GM12878 (cell line): Measurements from ENCODE around the gene PNPLA3. TPM values are rescaled to one million over a fixed set of nuclear protein-coding genes. Genes with fewer than 3 reads are reported as not detected.

ENCODE experiments used
- ASH2L ChIP-seq: fragments of 300-600, 200-600 bp; sonication (generic); IDR thresholded peaks from 2 replicates; pipeline ENCODE4 v1.6.1; 2017; ENCODE audit warnings: low read depth, mild to moderate bottlenecking, borderline replicate concordance
- BHLHE40 ChIP-seq, 2 experiments: fragments of 450-650 bp in 1 of 2; IDR thresholded peaks; 2 replicates each; pipeline ENCODE4 v1.6.1; 2011 to 2017; ENCODE audit warnings: low read depth in 2 of 2, borderline replicate concordance in 1 of 2, improper control_type of control experiment in 1 of 2, low read length in 1 of 2, mild to moderate bottlenecking in 1 of 2
- CHD2 ChIP-seq: IDR thresholded peaks from 2 replicates; pipeline ENCODE4 v1.6.1; 2011; ENCODE audit warnings: low read depth, low read length, improper control_type of control experiment, borderline replicate concordance
- FOXM1 ChIP-seq: IDR thresholded peaks from 2 replicates; pipeline ENCODE4 v1.6.1; 2012; ENCODE audit warnings: low read depth, mild to moderate bottlenecking, inconsistent platforms, low read length, moderate library complexity
- HCFC1 ChIP-seq: fragments of 150-350 bp; IDR thresholded peaks from 2 replicates; pipeline ENCODE4 v1.6.1; 2014; ENCODE audit warnings: low read length
- KAT2A ChIP-seq: conservative IDR thresholded peaks from 2 replicates; pipeline ENCODE4 v1.6.1; 2011; ENCODE audit warnings: low read depth, low read length; ENCODE audit not compliant: control insufficient read depth
- MEF2A ChIP-seq: IDR thresholded peaks from 2 replicates; pipeline ENCODE4 v1.6.1; 2011; ENCODE audit warnings: low read depth, mild to moderate bottlenecking, low read length, moderate library complexity; ENCODE audit not compliant: insufficient read depth
- NBN ChIP-seq: fragments of 450-650 bp; IDR thresholded peaks from 2 replicates; pipeline ENCODE4 v1.6.1; 2016
- NFXL1 ChIP-seq: fragments of 450-650 bp; IDR thresholded peaks from 2 replicates; pipeline ENCODE4 v1.6.1; 2017; ENCODE audit warnings: antibody characterized with exemption, mild to moderate bottlenecking, borderline replicate concordance
- NR2C2 ChIP-seq: IDR thresholded peaks from 2 replicates; pipeline ENCODE4 v1.6.1; 2011; ENCODE audit warnings: borderline replicate concordance, low read depth; ENCODE audit not compliant: control insufficient read depth, insufficient read length
- RBBP5 ChIP-seq: fragments of 200-600 bp; sonication (generic); conservative IDR thresholded peaks from 2 replicates; pipeline ENCODE4 v1.6.1; 2016
- SMAD5 ChIP-seq: IDR thresholded peaks from 2 replicates; pipeline ENCODE4 v1.6.1; 2016; ENCODE audit warnings: antibody characterized with exemption, low read depth
- ZNF217 ChIP-seq: fragments of 450-650 bp; IDR thresholded peaks from 2 replicates; pipeline ENCODE4 v1.6.1; 2017; ENCODE audit warnings: antibody characterized with exemption, mild to moderate bottlenecking
- polyA plus RNA-seq, 11 experiments: library from polyadenylated mRNA; depleted of rRNA in 4 of 11; unstranded in 6 of 11; stranded (reverse) in 5 of 11; fragments of >200 nt; fragmentation: Nextera tagmentation in 4 of 11; fragmentation: Illumina TruSeq in 1 of 11; extraction: Ambion mirVana in 4 of 11; extraction: Trizol in 1 of 11; gene quantifications; 1 replicate in 1 of 11; 2 replicates in 10 of 11; pipeline versions ENCODE4 v1.2.1 to v1.2.3, GENCODE V29; 2011 to 2016; ENCODE audit warnings: inconsistent platforms in 2 of 11, missing spikeins in 2 of 11, low read depth in 1 of 11
- total RNA-seq, 4 experiments: library from RNA; depleted of rRNA in 3 of 4; stranded (reverse); fragments of >200 nt in 3 of 4; fragmentation: Illumina TruSeq in 1 of 4; extraction: Trizol in 1 of 4; gene quantifications; 2 replicates each; pipeline versions ENCODE4 v1.2.1 to v1.2.3, GENCODE V29; 2013 to 2021
- TF ChIP-seq, protein P1 (sequence below): IDR thresholded peaks from 2 replicates; pipeline ENCODE4 v1.6.1; 2012; ENCODE audit warnings: improper control_type of control experiment, low read depth, low read length; ENCODE audit not compliant: insufficient replicate concordance
- TF ChIP-seq, protein P2 (sequence below): fragments of 450-650 bp; formaldehyde crosslinking; IDR thresholded peaks from 2 replicates; pipeline ENCODE4 v1.5.0; 2022; ENCODE audit warnings: mild to moderate bottlenecking, missing genetic modification characterization
- TF ChIP-seq, protein P3 (sequence below): fragments of 450-650 bp; IDR thresholded peaks from 2 replicates; pipeline ENCODE4 v1.6.1; 2017; ENCODE audit warnings: mild to moderate bottlenecking, low read depth, inconsistent platforms; ENCODE audit not compliant: poor library complexity, severe bottlenecking
- TF ChIP-seq, protein P4 (sequence below): fragments of 450-650 bp; conservative IDR thresholded peaks from 2 replicates; pipeline ENCODE4 v1.6.1; 2017; ENCODE audit warnings: mild to moderate bottlenecking, moderate library complexity

Gene PNPLA3
- total and polyA plus RNA-seq, 10 of the 15 experiments (the other 5 are each of a cell fraction or from before 2014, with no cell fraction given), result 0.05 to 0.08 TPM; not detected in 8

DNA sequence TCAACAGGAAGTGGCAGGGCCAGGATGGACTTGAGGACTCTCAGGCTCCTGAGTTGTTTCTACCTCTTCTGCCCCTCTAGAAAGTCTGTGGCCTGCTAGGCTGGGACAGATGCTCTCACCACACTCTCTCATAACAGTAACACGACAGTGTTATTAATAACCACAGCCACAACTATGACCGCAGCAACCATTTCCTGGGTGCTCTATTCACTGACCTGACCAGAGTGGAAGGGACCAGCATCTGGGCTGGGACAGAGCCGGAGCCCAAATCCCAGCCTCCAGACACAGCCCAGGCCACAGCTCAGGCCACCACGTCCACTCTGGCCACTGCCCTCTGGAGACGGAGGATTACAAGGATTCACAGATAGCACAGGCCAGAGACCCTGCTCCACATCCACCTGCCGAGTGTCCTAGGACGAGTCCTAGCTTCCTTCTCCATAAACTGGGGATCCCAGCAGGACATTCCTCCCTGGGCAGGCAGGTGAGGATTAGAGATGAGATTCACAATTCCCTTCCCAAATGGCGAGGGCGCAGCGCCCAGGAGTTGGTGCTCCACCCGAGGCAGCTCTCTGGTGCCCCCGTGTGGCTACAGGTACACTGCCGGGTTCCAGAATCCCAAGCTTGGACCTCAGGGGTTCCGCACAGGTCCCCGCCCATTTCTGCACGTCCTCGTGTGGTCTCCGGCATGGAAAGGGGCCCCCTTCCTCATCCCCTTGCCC is 38.8 kb upstream of the PNPLA3 start (continued):
- TF ChIP-seq, protein P1, sequence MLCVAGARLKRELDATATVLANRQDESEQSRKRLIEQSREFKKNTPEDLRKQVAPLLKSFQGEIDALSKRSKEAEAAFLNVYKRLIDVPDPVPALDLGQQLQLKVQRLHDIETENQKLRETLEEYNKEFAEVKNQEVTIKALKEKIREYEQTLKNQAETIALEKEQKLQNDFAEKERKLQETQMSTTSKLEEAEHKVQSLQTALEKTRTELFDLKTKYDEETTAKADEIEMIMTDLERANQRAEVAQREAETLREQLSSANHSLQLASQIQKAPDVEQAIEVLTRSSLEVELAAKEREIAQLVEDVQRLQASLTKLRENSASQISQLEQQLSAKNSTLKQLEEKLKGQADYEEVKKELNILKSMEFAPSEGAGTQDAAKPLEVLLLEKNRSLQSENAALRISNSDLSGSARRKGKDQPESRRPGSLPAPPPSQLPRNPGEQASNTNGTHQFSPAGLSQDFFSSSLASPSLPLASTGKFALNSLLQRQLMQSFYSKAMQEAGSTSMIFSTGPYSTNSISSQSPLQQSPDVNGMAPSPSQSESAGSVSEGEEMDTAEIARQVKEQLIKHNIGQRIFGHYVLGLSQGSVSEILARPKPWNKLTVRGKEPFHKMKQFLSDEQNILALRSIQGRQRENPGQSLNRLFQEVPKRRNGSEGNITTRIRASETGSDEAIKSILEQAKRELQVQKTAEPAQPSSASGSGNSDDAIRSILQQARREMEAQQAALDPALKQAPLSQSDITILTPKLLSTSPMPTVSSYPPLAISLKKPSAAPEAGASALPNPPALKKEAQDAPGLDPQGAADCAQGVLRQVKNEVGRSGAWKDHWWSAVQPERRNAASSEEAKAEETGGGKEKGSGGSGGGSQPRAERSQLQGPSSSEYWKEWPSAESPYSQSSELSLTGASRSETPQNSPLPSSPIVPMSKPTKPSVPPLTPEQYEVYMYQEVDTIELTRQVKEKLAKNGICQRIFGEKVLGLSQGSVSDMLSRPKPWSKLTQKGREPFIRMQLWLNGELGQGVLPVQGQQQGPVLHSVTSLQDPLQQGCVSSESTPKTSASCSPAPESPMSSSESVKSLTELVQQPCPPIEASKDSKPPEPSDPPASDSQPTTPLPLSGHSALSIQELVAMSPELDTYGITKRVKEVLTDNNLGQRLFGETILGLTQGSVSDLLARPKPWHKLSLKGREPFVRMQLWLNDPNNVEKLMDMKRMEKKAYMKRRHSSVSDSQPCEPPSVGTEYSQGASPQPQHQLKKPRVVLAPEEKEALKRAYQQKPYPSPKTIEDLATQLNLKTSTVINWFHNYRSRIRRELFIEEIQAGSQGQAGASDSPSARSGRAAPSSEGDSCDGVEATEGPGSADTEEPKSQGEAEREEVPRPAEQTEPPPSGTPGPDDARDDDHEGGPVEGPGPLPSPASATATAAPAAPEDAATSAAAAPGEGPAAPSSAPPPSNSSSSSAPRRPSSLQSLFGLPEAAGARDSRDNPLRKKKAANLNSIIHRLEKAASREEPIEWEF, result no peak
- TF ChIP-seq ASH2L, result no peak
- no peak for TF ChIP-seq NBN
- TF ChIP-seq SMAD5, result no peak
- TF ChIP-seq MEF2A, result 0 out of 2 replicates have a peak, but pooled peaks have one; percentile 39
- no peak for TF ChIP-seq RBBP5
- TF ChIP-seq, protein P2, sequence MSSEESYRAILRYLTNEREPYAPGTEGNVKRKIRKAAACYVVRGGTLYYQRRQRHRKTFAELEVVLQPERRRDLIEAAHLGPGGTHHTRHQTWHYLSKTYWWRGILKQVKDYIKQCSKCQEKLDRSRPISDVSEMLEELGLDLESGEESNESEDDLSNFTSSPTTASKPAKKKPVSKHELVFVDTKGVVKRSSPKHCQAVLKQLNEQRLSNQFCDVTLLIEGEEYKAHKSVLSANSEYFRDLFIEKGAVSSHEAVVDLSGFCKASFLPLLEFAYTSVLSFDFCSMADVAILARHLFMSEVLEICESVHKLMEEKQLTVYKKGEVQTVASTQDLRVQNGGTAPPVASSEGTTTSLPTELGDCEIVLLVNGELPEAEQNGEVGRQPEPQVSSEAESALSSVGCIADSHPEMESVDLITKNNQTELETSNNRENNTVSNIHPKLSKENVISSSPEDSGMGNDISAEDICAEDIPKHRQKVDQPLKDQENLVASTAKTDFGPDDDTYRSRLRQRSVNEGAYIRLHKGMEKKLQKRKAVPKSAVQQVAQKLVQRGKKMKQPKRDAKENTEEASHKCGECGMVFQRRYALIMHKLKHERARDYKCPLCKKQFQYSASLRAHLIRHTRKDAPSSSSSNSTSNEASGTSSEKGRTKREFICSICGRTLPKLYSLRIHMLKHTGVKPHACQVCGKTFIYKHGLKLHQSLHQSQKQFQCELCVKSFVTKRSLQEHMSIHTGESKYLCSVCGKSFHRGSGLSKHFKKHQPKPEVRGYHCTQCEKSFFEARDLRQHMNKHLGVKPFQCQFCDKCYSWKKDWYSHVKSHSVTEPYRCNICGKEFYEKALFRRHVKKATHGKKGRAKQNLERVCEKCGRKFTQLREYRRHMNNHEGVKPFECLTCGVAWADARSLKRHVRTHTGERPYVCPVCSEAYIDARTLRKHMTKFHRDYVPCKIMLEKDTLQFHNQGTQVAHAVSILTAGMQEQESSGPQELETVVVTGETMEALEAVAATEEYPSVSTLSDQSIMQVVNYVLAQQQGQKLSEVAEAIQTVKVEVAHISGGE, result no peak
- TF ChIP-seq, protein P3, sequence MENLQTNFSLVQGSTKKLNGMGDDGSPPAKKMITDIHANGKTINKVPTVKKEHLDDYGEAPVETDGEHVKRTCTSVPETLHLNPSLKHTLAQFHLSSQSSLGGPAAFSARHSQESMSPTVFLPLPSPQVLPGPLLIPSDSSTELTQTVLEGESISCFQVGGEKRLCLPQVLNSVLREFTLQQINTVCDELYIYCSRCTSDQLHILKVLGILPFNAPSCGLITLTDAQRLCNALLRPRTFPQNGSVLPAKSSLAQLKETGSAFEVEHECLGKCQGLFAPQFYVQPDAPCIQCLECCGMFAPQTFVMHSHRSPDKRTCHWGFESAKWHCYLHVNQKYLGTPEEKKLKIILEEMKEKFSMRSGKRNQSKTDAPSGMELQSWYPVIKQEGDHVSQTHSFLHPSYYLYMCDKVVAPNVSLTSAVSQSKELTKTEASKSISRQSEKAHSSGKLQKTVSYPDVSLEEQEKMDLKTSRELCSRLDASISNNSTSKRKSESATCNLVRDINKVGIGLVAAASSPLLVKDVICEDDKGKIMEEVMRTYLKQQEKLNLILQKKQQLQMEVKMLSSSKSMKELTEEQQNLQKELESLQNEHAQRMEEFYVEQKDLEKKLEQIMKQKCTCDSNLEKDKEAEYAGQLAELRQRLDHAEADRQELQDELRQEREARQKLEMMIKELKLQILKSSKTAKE, result no peak
- no peak for TF ChIP-seq ZNF217
- no peak for TF ChIP-seq NR2C2
- no peak for TF ChIP-seq FOXM1
- no peak for TF ChIP-seq NFXL1
- TF ChIP-seq CHD2, result no peak
- TF ChIP-seq KAT2A, result no peak
- no peak for TF ChIP-seq BHLHE40 (IDR thresholded peaks at IDR 0.05; ENCODE audit: borderline replicate concordance in 1 of 2, low read depth in 2 of 2, low read length in 1 of 2)
- TF ChIP-seq HCFC1, result no peak
- TF ChIP-seq, protein P4, sequence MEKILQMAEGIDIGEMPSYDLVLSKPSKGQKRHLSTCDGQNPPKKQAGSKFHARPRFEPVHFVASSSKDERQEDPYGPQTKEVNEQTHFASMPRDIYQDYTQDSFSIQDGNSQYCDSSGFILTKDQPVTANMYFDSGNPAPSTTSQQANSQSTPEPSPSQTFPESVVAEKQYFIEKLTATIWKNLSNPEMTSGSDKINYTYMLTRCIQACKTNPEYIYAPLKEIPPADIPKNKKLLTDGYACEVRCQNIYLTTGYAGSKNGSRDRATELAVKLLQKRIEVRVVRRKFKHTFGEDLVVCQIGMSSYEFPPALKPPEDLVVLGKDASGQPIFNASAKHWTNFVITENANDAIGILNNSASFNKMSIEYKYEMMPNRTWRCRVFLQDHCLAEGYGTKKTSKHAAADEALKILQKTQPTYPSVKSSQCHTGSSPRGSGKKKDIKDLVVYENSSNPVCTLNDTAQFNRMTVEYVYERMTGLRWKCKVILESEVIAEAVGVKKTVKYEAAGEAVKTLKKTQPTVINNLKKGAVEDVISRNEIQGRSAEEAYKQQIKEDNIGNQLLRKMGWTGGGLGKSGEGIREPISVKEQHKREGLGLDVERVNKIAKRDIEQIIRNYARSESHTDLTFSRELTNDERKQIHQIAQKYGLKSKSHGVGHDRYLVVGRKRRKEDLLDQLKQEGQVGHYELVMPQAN, result no peak
